ENCODE measurements around the gene GAB3. TPM values are rescaled to one million over a fixed set of nuclear protein-coding genes. Genes with fewer than 3 reads are reported as not detected.

Gene GAB3
- polyA plus RNA-seq, 1 donor (not counting 4 experiments of a cell fraction or from before 2014, with no cell fraction given), result 0.18 TPM

DNA sequence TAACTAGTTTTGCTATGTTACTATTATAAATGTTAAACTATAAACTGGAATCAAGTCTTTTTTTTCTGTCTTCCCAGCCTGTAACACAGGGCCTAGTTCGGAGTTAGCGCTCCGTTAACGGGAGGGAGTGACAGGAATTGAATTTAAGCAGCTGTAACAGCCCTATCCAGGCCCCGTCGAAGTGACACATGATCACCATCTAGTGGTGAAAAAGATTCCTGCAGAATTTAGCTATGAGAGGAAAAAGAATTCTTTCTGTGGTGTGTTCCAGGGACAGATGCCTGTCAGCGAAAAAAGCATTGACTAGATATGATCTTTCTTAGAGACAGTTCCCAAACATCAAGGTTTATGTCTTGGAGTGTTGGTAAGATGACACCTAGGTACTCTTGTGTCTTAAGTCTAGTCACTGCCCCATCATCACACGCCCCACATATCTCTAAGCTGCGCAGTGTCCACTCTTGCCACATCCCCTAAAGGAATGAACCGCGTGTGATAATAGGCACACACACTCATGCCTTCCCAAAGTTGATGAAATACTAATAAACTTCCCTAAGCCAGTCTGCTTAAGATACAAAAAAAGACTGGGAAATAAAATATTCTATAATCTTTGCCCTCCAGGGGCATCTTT is 2.1 kb downstream of the GAB3 start:
- Histone ChIP-seq H3K9me3 (ENCODE audit: control insufficient read depth, low read depth, low read length) (no peaks in the 10 kb centered on the region), H3K79me2 (ENCODE audit: control insufficient read depth, insufficient read depth, low read length) (no peaks in the 10 kb centered on the region), H3K27me3 (ENCODE audit: control insufficient read depth, extremely low read depth, insufficient read depth, low read length) (peaks cover 21% of the 10 kb centered on the region), H3K27ac (ENCODE audit: control insufficient read depth, insufficient read depth, low read length) (no peak overlapping the region), H3K9ac (ENCODE audit: control insufficient read depth, extremely low read depth, insufficient read depth, low read length) (no peak overlapping the region), H2AFZ (ENCODE audit: control insufficient read depth, low read length) (no peak overlapping the region), H4K20me1 (ENCODE audit: control insufficient read depth, extremely low read depth, insufficient read depth, low read length) (no peaks in the 10 kb centered on the region), H3K36me3 (ENCODE audit: control insufficient read depth in 2 of 2, extremely low read depth in 1 of 2, insufficient read depth in 2 of 2, low read length in 2 of 2) (no peaks in the 10 kb centered on the region), H3K4me1 (ENCODE audit: control insufficient read depth, extremely low read depth, insufficient read depth, low read length) (peaks cover 3% of the 10 kb centered on the region), H3K9me1 (ENCODE audit: control insufficient read depth, extremely low read depth, insufficient read depth, low read length) (no peaks in the 10 kb centered on the region), H3K4me2 (ENCODE audit: control insufficient read depth, extremely low read depth, insufficient read depth, low read depth, low read length) (no peak overlapping the region), H3K4me3 (ENCODE audit: control insufficient read depth in 2 of 3, extremely low read depth in 1 of 3, insufficient read depth in 2 of 3, low read depth in 1 of 3, low read length in 3 of 3) (no peak overlapping the region)
- DNase-seq (ENCODE audit: low read depth, low spot score) (no peak), FAIRE-seq (peak; percentile 68)
- dilution Hi-C loops (cut with MboI; ENCODE audit: extremely low pct_ligation_motif_present, low sequenced_read_pairs), result no loop called here
- TF ChIP-seq, protein P1, sequence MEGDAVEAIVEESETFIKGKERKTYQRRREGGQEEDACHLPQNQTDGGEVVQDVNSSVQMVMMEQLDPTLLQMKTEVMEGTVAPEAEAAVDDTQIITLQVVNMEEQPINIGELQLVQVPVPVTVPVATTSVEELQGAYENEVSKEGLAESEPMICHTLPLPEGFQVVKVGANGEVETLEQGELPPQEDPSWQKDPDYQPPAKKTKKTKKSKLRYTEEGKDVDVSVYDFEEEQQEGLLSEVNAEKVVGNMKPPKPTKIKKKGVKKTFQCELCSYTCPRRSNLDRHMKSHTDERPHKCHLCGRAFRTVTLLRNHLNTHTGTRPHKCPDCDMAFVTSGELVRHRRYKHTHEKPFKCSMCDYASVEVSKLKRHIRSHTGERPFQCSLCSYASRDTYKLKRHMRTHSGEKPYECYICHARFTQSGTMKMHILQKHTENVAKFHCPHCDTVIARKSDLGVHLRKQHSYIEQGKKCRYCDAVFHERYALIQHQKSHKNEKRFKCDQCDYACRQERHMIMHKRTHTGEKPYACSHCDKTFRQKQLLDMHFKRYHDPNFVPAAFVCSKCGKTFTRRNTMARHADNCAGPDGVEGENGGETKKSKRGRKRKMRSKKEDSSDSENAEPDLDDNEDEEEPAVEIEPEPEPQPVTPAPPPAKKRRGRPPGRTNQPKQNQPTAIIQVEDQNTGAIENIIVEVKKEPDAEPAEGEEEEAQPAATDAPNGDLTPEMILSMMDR (optimal IDR thresholded peaks at IDR 0.05 in 1 of 3, IDR thresholded peaks at IDR 0.05 in 1 of 3, conservative IDR thresholded peaks at IDR 0.05 in 1 of 3; ENCODE audit: extremely low read depth in 1 of 3, insufficient read depth in 2 of 3, low read length in 3 of 3), result peak; percentile 58 to 65 (median 63)
- no peak for TF ChIP-seq EZH2 (IDR thresholded peaks at IDR 0.05; ENCODE audit: low read length)

DNA sequence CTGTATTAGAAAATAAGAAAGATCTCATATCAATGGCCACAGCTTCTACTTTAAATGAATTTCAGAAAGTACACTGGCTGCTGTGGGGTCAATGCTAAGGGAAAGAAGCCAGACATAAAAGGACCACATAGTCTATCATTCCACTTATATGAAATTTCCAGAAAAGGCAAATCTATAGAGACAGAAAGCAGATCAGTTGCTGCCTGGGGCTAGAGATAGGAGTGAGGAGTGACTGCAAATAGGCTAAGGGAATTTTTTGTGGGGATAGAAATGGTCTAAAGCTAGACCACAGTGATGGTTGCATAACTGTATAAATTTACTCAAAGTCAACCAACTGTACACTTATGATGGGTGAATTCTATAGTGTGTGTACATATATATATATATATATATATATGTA is 8.3 kb downstream of the GAB3 start:
- Histone ChIP-seq H3K27me3 (ENCODE audit: control insufficient read depth, extremely low read depth, insufficient read depth, low read length) (no peaks in the 10 kb centered on the region), H3K9ac (ENCODE audit: control insufficient read depth, extremely low read depth, insufficient read depth, low read length) (no peak overlapping the region), H3K9me1 (ENCODE audit: control insufficient read depth, extremely low read depth, insufficient read depth, low read length) (no peaks in the 10 kb centered on the region), H3K27ac (ENCODE audit: control insufficient read depth, insufficient read depth, low read length) (no peak overlapping the region), H3K4me2 (ENCODE audit: control insufficient read depth, extremely low read depth, insufficient read depth, low read depth, low read length) (no peak overlapping the region), H3K9me3 (ENCODE audit: control insufficient read depth, low read depth, low read length) (no peaks in the 10 kb centered on the region), H3K36me3 (ENCODE audit: control insufficient read depth in 2 of 2, extremely low read depth in 1 of 2, insufficient read depth in 2 of 2, low read length in 2 of 2) (no peaks in the 10 kb centered on the region), H2AFZ (ENCODE audit: control insufficient read depth, low read length) (no peak overlapping the region), H3K4me3 (ENCODE audit: control insufficient read depth in 2 of 3, extremely low read depth in 1 of 3, insufficient read depth in 2 of 3, low read depth in 1 of 3, low read length in 3 of 3) (no peak overlapping the region), H3K79me2 (ENCODE audit: control insufficient read depth, insufficient read depth, low read length) (no peaks in the 10 kb centered on the region), H3K4me1 (ENCODE audit: control insufficient read depth, extremely low read depth, insufficient read depth, low read length) (peaks cover 4% of the 10 kb centered on the region), H4K20me1 (ENCODE audit: control insufficient read depth, extremely low read depth, insufficient read depth, low read length) (no peaks in the 10 kb centered on the region)
- FAIRE-seq (no peak), DNase-seq (ENCODE audit: low read depth, low spot score) (no peak)
- TF ChIP-seq, protein P1 (optimal IDR thresholded peaks at IDR 0.05 in 1 of 3, IDR thresholded peaks at IDR 0.05 in 1 of 3, conservative IDR thresholded peaks at IDR 0.05 in 1 of 3; ENCODE audit: extremely low read depth in 1 of 3, insufficient read depth in 2 of 3, low read length in 3 of 3), result no peak
- TF ChIP-seq EZH2 (IDR thresholded peaks at IDR 0.05; ENCODE audit: low read length), result no peak
- dilution Hi-C loops (cut with MboI; ENCODE audit: extremely low pct_ligation_motif_present, low sequenced_read_pairs), result no loop called here

All from keratinocyte (primary cell).